ENCODE results near the gene CHRNA10. TPM values are rescaled to one million over a fixed set of nuclear protein-coding genes. Genes with fewer than 3 reads are reported as not detected.

The CHRNA10 gene
- total and polyA plus RNA-seq, 4 donors = 0.10 to 1.7 (median 0.36) TPM

DNA sequence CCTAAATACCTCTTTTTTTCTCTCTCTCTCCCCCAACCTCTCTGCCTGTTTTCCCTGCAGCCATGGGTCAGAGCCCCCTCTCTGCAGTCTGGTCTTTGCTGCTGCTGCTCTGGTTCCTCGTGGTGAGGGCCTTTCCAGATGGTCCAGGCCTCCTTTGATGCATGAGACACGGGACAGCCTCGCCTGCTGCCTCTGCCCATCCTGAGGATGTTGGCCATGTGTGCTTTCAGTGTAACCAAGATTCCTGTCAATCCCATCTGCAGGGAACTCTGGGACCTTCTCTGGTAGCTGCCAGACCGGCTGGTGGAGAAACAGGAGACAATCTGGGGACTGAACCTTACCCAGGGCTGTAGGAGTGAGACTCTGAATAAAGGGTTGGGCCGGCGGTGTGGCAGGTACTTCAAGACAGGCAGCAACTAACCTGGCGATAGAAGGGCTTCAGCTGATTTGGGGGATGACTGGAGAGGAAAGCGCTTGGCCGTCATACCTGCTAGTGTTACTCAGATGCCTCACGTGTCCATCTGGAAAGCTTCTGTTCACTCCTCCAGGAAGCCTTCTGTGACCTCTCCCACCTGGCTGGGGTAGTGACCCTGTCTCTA lies 7.1 kb downstream of the CHRNA10 start:
- WGBS = 91% methylated on average over 10 of the region's 10 CpGs
- H3K4me3 ChIP-seq (ENCODE audit: low read depth in 1 of 3, low read length in 3 of 3) = no peak overlapping the region
- H3K9ac ChIP-seq (ENCODE audit: low read depth in 1 of 2, low read length in 2 of 2) = no peak overlapping the region
- H3K9me3 ChIP-seq (ENCODE audit: control insufficient read depth in 4 of 4, low read length in 3 of 4) = no peaks in the 10 kb centered on the region
- no peak overlapping the region for H3K27ac ChIP-seq (ENCODE audit: low read depth in 1 of 2, low read length in 2 of 2)
- peaks cover 0 to 35% (median 12%) of the 10 kb centered on the region in 4 donors for H3K36me3 ChIP-seq (ENCODE audit: control insufficient read depth in 4 of 4, insufficient read depth in 3 of 4, low read depth in 1 of 4, low read length in 3 of 4)
- no peak for DNase-seq (ENCODE audit: low spot score)
- no peaks in the 10 kb centered on the region for H3K27me3 ChIP-seq (ENCODE audit: control insufficient read depth in 4 of 4, insufficient read depth in 4 of 4, low read length in 3 of 4)
- TF ChIP-seq, protein P1, sequence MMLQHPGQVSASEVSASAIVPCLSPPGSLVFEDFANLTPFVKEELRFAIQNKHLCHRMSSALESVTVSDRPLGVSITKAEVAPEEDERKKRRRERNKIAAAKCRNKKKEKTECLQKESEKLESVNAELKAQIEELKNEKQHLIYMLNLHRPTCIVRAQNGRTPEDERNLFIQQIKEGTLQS (IDR thresholded peaks at IDR 0.05) = no peak
- no peaks in the 10 kb centered on the region for H3K4me1 ChIP-seq (ENCODE audit: control insufficient read depth in 4 of 4, insufficient read depth in 4 of 4, low read length in 3 of 4)

DNA sequence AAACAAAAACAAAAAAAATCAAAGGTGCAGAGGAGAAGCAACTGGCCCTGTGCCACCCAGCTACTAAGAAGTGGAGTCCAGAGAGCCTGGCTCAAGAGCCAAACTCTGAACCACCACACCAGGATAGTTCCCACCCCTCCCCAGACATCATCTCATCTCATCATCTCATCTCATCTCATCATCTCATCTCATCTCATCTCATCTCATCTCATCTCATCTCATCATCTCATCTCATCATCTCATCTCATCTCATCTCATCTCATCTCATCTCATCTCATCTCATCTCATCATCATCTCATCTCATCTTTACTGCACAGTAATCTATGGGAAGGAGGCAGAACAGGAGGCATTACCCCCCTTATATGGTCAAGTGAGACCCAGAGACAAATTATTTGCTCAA lies 8.3 kb downstream of the CHRNA10 start:
- Histone ChIP-seq H3K4me1 (ENCODE audit: control insufficient read depth in 4 of 4, insufficient read depth in 4 of 4, low read length in 3 of 4) (no peaks in the 10 kb centered on the region), H3K27ac (ENCODE audit: low read depth in 1 of 2, low read length in 2 of 2) (no peak overlapping the region), H3K36me3 (ENCODE audit: control insufficient read depth in 4 of 4, insufficient read depth in 3 of 4, low read depth in 1 of 4, low read length in 3 of 4) (peaks cover 0 to 26% (median 6%) of the 10 kb centered on the region in 4 donors), H3K4me3 (ENCODE audit: low read depth in 1 of 3, low read length in 3 of 3) (no peak overlapping the region), H3K27me3 (ENCODE audit: control insufficient read depth in 4 of 4, insufficient read depth in 4 of 4, low read length in 3 of 4) (no peaks in the 10 kb centered on the region), H3K9ac (ENCODE audit: low read depth in 1 of 2, low read length in 2 of 2) (no peak overlapping the region), H3K9me3 (ENCODE audit: control insufficient read depth in 4 of 4, low read length in 3 of 4) (no peaks in the 10 kb centered on the region)
- TF ChIP-seq RAD21 (IDR thresholded peaks at IDR 0.05) (no peak), HNF4A (conservative IDR thresholded peaks at IDR 0.05) (no peak), SP1 (IDR thresholded peaks at IDR 0.05) (no peak), RXRA (IDR thresholded peaks at IDR 0.05) (no peak), GABPA (IDR thresholded peaks at IDR 0.05 in 1 of 2, conservative IDR thresholded peaks at IDR 0.05 in 1 of 2) (no peak), JUND (IDR thresholded peaks at IDR 0.05) (no peak), HNF4G (IDR thresholded peaks at IDR 0.05) (no peak), EGR1 (IDR thresholded peaks at IDR 0.05; ENCODE audit: low read depth in 2 of 2) (no peak), FOXA2 (IDR thresholded peaks at IDR 0.05) (no peak)
- TF ChIP-seq, protein P2, sequence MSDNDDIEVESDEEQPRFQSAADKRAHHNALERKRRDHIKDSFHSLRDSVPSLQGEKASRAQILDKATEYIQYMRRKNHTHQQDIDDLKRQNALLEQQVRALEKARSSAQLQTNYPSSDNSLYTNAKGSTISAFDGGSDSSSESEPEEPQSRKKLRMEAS (IDR thresholded peaks at IDR 0.05) = no peak
- TF ChIP-seq, protein P3, sequence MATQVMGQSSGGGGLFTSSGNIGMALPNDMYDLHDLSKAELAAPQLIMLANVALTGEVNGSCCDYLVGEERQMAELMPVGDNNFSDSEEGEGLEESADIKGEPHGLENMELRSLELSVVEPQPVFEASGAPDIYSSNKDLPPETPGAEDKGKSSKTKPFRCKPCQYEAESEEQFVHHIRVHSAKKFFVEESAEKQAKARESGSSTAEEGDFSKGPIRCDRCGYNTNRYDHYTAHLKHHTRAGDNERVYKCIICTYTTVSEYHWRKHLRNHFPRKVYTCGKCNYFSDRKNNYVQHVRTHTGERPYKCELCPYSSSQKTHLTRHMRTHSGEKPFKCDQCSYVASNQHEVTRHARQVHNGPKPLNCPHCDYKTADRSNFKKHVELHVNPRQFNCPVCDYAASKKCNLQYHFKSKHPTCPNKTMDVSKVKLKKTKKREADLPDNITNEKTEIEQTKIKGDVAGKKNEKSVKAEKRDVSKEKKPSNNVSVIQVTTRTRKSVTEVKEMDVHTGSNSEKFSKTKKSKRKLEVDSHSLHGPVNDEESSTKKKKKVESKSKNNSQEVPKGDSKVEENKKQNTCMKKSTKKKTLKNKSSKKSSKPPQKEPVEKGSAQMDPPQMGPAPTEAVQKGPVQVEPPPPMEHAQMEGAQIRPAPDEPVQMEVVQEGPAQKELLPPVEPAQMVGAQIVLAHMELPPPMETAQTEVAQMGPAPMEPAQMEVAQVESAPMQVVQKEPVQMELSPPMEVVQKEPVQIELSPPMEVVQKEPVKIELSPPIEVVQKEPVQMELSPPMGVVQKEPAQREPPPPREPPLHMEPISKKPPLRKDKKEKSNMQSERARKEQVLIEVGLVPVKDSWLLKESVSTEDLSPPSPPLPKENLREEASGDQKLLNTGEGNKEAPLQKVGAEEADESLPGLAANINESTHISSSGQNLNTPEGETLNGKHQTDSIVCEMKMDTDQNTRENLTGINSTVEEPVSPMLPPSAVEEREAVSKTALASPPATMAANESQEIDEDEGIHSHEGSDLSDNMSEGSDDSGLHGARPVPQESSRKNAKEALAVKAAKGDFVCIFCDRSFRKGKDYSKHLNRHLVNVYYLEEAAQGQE (IDR thresholded peaks at IDR 0.05) = no peak
- TF ChIP-seq, protein P4, sequence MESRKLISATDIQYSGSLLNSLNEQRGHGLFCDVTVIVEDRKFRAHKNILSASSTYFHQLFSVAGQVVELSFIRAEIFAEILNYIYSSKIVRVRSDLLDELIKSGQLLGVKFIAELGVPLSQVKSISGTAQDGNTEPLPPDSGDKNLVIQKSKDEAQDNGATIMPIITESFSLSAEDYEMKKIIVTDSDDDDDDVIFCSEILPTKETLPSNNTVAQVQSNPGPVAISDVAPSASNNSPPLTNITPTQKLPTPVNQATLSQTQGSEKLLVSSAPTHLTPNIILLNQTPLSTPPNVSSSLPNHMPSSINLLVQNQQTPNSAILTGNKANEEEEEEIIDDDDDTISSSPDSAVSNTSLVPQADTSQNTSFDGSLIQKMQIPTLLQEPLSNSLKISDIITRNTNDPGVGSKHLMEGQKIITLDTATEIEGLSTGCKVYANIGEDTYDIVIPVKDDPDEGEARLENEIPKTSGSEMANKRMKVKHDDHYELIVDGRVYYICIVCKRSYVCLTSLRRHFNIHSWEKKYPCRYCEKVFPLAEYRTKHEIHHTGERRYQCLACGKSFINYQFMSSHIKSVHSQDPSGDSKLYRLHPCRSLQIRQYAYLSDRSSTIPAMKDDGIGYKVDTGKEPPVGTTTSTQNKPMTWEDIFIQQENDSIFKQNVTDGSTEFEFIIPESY (IDR thresholded peaks at IDR 0.05) = no peak
- TF ChIP-seq, protein P1 (IDR thresholded peaks at IDR 0.05) = no peak
- TF ChIP-seq, protein P5, sequence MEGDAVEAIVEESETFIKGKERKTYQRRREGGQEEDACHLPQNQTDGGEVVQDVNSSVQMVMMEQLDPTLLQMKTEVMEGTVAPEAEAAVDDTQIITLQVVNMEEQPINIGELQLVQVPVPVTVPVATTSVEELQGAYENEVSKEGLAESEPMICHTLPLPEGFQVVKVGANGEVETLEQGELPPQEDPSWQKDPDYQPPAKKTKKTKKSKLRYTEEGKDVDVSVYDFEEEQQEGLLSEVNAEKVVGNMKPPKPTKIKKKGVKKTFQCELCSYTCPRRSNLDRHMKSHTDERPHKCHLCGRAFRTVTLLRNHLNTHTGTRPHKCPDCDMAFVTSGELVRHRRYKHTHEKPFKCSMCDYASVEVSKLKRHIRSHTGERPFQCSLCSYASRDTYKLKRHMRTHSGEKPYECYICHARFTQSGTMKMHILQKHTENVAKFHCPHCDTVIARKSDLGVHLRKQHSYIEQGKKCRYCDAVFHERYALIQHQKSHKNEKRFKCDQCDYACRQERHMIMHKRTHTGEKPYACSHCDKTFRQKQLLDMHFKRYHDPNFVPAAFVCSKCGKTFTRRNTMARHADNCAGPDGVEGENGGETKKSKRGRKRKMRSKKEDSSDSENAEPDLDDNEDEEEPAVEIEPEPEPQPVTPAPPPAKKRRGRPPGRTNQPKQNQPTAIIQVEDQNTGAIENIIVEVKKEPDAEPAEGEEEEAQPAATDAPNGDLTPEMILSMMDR (IDR thresholded peaks at IDR 0.05; ENCODE audit: low read depth, low read length, missing input control) = no peak
- no peak for DNase-seq (ENCODE audit: low spot score)

Measured in liver (tissue), 9 donors.